Neuron (in vitro differentiated cells): ENCODE results near the gene PLAGL2.

ENCODE experiments used
- H2AFZ ChIP-seq: one replicate; pipeline ENCODE4 v1.6.1; 2013; ENCODE audit warnings: low read depth, mild to moderate bottlenecking, inconsistent platforms, low read length, moderate library complexity
- H3K27me3 ChIP-seq: one replicate; pipeline ENCODE4 v1.6.1; 2013; ENCODE audit warnings: low read length; ENCODE audit not compliant: insufficient read depth
- H3K36me3 ChIP-seq: one replicate; pipeline ENCODE4 v1.6.1; 2013; ENCODE audit warnings: low read length; ENCODE audit not compliant: insufficient read depth
- H3K4me1 ChIP-seq: one replicate; pipeline ENCODE4 v1.6.1; 2013; ENCODE audit warnings: low read length; ENCODE audit not compliant: insufficient read depth
- H3K4me3 ChIP-seq: 2 replicates; pipeline ENCODE4 v1.5.1; 2013; ENCODE audit warnings: mild to moderate bottlenecking, low read length, moderate library complexity
- H3K9me3 ChIP-seq: one replicate; pipeline ENCODE4 v1.6.1; 2013; ENCODE audit warnings: low read length

The PLAGL2 gene

DNA sequence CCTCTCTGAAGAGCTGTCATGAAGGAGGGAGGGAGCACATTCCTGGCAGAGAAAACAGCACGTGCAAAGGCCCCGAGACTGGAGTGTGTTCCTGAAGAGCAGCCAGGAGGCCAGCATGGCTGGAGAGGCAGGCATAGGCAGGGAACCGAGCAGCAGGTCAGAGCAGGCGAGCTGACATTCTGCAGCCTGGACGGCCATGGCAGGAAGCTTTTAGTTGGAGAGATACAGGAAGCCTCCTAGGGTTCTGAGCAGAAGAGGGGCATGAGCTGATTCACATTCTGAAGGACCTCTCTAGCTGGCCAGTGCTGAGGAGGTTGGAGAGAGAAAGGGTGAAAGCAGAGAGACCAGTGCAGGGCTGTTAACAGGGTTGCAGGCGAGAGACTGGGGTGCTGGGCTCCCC is 29.9 kb upstream of the PLAGL2 start:
- Histone ChIP-seq H3K9me3 (no peaks in the 10 kb centered on the region), H3K36me3 (peaks cover 30% of the 10 kb centered on the region), H3K4me1 (no peaks in the 10 kb centered on the region), H2AFZ (no peak overlapping the region), H3K4me3 (no peak overlapping the region), H3K27me3 (no peaks in the 10 kb centered on the region)

GRCh38 chr20:32236819-32237218 is 29.3 kb upstream of the PLAGL2 start:
- Histone ChIP-seq H3K4me1 (no peaks in the 10 kb centered on the region), H3K36me3 (peaks cover 34% of the 10 kb centered on the region), H3K9me3 (no peaks in the 10 kb centered on the region), H3K27me3 (no peaks in the 10 kb centered on the region), H3K4me3 (no peak overlapping the region), H2AFZ (no peak overlapping the region)

DNA sequence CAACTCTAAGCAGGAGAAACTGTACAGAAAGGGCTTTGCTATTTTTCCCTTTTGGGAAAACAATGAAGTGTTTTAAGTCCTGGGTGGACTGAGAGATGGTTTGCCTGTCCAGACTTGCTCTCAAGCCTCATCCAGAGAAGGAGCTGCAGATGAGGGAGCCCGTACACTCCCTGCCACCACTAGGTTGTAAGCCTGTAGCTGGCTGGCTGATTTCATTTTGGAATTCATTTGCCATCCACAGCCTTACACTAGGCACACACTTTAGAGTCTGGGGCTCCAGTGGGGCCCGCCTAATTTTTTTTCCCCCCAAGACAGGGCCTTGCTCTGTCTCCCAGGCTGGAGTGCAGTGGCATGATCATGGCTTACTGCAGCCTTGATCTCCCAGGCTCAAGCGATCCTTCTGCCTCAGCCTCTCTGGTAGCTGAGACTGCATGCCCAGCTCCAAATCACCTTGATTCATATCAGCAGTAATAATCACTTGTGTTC is 28.5 kb upstream of the PLAGL2 start:
- Histone ChIP-seq H3K4me3 (no peak overlapping the region), H3K27me3 (no peaks in the 10 kb centered on the region)

GRCh38 chr20:32235331-32236047 is 27.9 kb upstream of the PLAGL2 start:
- Histone ChIP-seq H3K4me1 (no peaks in the 10 kb centered on the region), H3K36me3 (peaks cover 46% of the 10 kb centered on the region), H3K9me3 (no peaks in the 10 kb centered on the region), H3K27me3 (no peaks in the 10 kb centered on the region), H3K4me3 (no peak overlapping the region), H2AFZ (no peak overlapping the region)

More for the DNA sequence above, 28.5 kb upstream of the PLAGL2 start:
- H3K36me3 ChIP-seq, result peaks cover 42% of the 10 kb centered on the region
- H2AFZ ChIP-seq, result no peak overlapping the region
- H3K9me3 ChIP-seq, result no peaks in the 10 kb centered on the region
- no peaks in the 10 kb centered on the region for H3K4me1 ChIP-seq

DNA sequence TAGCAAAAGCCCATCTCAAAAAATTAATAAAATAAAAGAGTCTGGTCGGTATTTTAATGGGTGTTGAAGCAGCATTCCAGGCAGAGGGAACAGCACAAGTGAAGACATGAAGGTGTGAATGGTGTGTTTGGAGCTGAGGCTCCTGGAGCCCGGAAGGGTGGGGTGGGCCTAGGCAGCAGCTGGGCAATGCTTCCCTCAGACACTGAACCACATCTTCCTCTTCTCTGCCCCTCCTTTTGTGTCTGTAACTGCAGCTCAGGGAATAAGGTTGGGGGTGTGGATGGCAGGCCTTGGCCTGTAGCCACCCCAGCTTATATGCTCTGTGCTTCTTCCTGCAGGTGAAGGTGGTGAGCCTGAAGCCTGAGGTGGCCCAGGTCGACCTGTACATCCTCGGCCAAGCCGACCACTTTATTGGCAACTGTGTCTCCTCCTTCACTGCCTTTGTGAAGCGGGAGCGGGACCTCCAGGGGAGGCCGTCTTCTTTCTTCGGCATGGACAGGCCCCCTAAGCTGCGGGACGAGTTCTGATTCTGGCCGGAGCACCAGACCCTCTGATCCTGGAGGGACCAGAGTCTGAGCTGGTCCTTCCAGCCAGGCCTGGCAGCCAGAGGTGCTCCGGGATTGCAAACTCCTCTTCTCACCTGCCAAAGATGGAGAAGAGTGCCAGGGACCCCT is 26.7 kb upstream of the PLAGL2 start:
- H3K9me3 ChIP-seq, result no peaks in the 10 kb centered on the region
- peaks cover 52% of the 10 kb centered on the region for H3K36me3 ChIP-seq
- H2AFZ ChIP-seq, result no peak overlapping the region
- no peaks in the 10 kb centered on the region for H3K27me3 ChIP-seq
- no peaks in the 10 kb centered on the region for H3K4me1 ChIP-seq
- no peak overlapping the region for H3K4me3 ChIP-seq

GRCh38 chr20:32233286-32233685 is 25.7 kb upstream of the PLAGL2 start:
- no peak overlapping the region for H2AFZ ChIP-seq
- no peaks in the 10 kb centered on the region for H3K9me3 ChIP-seq
- no peaks in the 10 kb centered on the region for H3K27me3 ChIP-seq
- peaks cover 61% of the 10 kb centered on the region for H3K36me3 ChIP-seq
- H3K4me3 ChIP-seq, result no peak overlapping the region
- H3K4me1 ChIP-seq, result no peaks in the 10 kb centered on the region

- Histone ChIP-seq H3K4me3 (no peak overlapping the region), H2AFZ (no peak overlapping the region), H3K9me3 (no peaks in the 10 kb centered on the region), H3K36me3 (peaks cover 67% of the 10 kb centered on the region), H3K27me3 (no peaks in the 10 kb centered on the region), H3K4me1 (no peaks in the 10 kb centered on the region)
These were observed 24.9 kb upstream of the PLAGL2 start for GRCh38 chr20:32232326-32232886.

DNA sequence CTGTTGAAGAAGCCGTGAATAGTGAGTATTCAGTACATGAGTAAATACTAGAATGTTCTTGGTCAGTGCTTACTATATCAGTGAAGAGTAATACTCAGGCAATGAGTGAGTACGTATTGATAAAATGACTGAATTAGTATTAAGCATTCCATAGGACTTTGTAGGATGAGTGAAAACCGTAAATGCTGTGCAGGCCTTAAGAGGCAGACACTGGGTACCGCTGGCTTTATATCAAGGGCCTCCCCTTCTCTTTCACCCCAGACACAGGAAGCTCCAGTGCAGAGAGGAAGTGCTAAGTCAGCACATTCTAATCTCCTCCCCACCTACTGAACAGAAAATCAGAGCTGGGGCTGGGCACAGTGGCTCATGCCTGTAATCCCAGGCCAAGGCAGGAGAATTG is 24.3 kb upstream of the PLAGL2 start:
- no peaks in the 10 kb centered on the region for H3K9me3 ChIP-seq
- no peaks in the 10 kb centered on the region for H3K27me3 ChIP-seq
- peaks cover 71% of the 10 kb centered on the region for H3K36me3 ChIP-seq

GRCh38 chr20:32231245-32231644 is 23.7 kb upstream of the PLAGL2 start:
- Histone ChIP-seq H3K4me1 (no peaks in the 10 kb centered on the region), H3K36me3 (peaks cover 75% of the 10 kb centered on the region), H3K4me3 (no peak overlapping the region), H3K9me3 (no peaks in the 10 kb centered on the region), H3K27me3 (no peaks in the 10 kb centered on the region), H2AFZ (no peak overlapping the region)

More for the DNA sequence above, 24.3 kb upstream of the PLAGL2 start:
- Histone ChIP-seq H3K4me1 (no peaks in the 10 kb centered on the region), H3K4me3 (no peak overlapping the region), H2AFZ (no peak overlapping the region)

- peaks cover 77% of the 10 kb centered on the region for H3K36me3 ChIP-seq
- no peak overlapping the region for H3K4me3 ChIP-seq
- no peak overlapping the region for H2AFZ ChIP-seq
- H3K4me1 ChIP-seq, result no peaks in the 10 kb centered on the region
- H3K9me3 ChIP-seq, result no peaks in the 10 kb centered on the region
- no peaks in the 10 kb centered on the region for H3K27me3 ChIP-seq
These were observed 23.2 kb upstream of the PLAGL2 start for GRCh38 chr20:32230707-32231106.

DNA sequence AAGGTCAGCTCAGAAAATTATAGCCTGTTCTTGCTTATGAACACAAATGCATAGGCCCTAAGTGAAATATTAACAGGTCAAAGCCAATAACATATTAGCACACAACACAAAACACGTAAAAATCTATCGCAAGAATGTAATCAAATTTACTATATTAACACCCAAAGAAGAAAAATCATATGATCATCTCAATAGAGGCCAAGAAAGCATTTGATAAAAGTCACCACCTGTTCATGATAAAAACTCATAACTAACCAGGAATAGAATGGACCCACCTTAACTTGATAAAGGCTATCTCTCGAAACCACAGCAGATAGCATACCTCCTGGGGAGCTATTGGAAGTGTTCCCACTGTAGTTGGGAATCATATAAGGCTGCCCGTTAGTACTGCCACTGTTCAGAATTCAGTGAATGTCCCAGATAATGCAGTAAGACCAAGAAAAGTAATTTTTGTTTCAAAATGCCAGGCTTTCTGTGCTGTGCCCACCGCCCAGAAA is 21.8 kb upstream of the PLAGL2 start:
- Histone ChIP-seq H3K4me1 (no peaks in the 10 kb centered on the region), H3K4me3 (no peak overlapping the region), H3K27me3 (no peaks in the 10 kb centered on the region), H3K36me3 (peaks cover 68% of the 10 kb centered on the region), H3K9me3 (no peaks in the 10 kb centered on the region), H2AFZ (no peak overlapping the region)

- no peaks in the 10 kb centered on the region for H3K27me3 ChIP-seq
- peaks cover 61% of the 10 kb centered on the region for H3K36me3 ChIP-seq
- no peaks in the 10 kb centered on the region for H3K4me1 ChIP-seq
- H2AFZ ChIP-seq, result no peak overlapping the region
- no peak overlapping the region for H3K4me3 ChIP-seq
- no peaks in the 10 kb centered on the region for H3K9me3 ChIP-seq
These were observed 20.5 kb upstream of the PLAGL2 start for GRCh38 chr20:32227744-32228688.
